22Rv1 (cell line): Measurements from ENCODE around the gene PRDX1.
"Not testable (repeated sequence)": the region's sequence is repeated elsewhere in the genome, so short reads cannot be mapped to it uniquely, and the experiment has no call there.

Source experiments
- H3K27ac ChIP-seq: fragments of 450-650 bp; 2 replicates; pipeline ENCODE4 v1.5.1; 2017
- ZFX ChIP-seq: fragments of 450-650 bp; IDR thresholded peaks from 2 replicates; pipeline ENCODE4 v1.6.1; 2017; ENCODE audit warnings: antibody characterized with exemption, borderline replicate concordance
- TF ChIP-seq, protein P1 (sequence below): fragments of 450-650 bp; IDR thresholded peaks from 2 replicates; pipeline ENCODE4 v1.5.1; 2017; ENCODE audit warnings: mild to moderate bottlenecking

PRDX1 gene

DNA sequence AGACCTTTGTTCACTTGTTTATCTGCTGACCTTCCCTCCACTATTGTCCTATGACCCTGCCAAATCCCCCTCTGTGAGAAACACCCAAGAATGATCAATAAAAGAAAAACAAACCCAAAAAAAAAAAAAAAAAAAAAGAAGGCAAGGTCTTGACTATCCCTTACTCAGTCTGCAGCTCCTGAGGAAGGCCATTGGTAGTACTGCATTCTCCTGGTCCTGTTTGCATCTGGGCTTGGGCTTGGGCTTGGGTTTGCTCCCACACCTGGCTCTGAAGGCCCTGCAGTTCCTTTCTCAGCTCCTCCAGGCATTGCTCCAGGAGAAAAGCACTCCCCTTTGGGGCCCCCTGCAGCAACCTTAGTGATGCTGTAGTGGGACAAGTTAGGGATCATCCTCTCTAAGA, 23.4 kb downstream of the PRDX1 start:
- no peak overlapping the region for H3K27ac ChIP-seq
- TF ChIP-seq, protein P1, sequence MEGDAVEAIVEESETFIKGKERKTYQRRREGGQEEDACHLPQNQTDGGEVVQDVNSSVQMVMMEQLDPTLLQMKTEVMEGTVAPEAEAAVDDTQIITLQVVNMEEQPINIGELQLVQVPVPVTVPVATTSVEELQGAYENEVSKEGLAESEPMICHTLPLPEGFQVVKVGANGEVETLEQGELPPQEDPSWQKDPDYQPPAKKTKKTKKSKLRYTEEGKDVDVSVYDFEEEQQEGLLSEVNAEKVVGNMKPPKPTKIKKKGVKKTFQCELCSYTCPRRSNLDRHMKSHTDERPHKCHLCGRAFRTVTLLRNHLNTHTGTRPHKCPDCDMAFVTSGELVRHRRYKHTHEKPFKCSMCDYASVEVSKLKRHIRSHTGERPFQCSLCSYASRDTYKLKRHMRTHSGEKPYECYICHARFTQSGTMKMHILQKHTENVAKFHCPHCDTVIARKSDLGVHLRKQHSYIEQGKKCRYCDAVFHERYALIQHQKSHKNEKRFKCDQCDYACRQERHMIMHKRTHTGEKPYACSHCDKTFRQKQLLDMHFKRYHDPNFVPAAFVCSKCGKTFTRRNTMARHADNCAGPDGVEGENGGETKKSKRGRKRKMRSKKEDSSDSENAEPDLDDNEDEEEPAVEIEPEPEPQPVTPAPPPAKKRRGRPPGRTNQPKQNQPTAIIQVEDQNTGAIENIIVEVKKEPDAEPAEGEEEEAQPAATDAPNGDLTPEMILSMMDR: no peak
- TF ChIP-seq ZFX: no peak

DNA sequence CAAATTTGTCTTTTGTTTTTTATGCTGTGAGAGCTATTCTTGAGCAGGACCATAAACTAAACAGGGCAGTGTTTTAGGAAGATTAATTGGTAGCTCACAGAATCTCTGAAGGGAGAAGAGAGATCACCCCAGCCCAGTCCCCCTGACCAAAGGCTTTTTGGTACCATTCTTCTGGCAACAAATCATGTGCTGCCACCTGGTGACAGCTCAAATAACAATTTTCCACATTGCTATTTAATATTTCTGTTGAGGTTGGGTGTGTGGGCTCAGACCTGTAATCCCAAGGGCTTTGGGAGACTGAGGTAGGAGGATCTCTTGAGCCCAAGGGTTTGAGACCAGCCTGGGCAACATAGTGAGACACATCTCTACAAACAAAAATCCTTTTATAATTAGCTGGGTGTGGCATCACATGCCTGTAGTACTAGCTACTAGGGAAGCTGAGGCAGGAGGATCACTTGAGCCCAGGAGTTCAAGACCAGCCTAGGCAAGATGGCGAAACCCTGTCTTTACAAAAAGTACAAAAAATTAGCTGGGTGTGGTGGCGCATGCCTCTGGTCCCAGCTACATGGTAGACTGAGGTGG, 28.5 kb downstream of the PRDX1 start:
- TF ChIP-seq, protein P1: peak; percentile 83
- TF ChIP-seq ZFX: no peak

DNA sequence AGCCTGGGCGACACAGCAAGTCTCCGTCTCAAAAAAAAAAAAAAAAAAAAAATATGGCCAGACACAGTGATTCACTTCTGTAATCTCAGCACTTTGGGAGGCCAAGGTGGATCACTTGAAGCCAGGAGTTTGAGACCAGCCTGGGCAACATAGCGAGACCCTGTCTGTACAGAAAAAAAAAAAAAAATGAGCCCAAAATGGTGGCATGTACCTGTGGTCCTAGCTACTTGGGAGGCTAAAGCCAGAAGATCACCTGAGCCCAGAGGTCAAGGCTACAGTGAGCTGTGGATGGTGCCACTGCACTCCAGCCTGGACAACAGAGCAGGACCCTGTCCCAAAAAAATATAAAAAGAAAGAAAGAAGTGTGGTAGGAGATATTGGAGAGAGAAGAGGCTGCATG, 29.0 kb downstream of the PRDX1 start:
- TF ChIP-seq ZFX: no peak
- TF ChIP-seq, protein P1: no peak
- no peak overlapping the region for H3K27ac ChIP-seq

More for the DNA sequence above, 28.5 kb downstream of the PRDX1 start:
- no peak overlapping the region for H3K27ac ChIP-seq

DNA sequence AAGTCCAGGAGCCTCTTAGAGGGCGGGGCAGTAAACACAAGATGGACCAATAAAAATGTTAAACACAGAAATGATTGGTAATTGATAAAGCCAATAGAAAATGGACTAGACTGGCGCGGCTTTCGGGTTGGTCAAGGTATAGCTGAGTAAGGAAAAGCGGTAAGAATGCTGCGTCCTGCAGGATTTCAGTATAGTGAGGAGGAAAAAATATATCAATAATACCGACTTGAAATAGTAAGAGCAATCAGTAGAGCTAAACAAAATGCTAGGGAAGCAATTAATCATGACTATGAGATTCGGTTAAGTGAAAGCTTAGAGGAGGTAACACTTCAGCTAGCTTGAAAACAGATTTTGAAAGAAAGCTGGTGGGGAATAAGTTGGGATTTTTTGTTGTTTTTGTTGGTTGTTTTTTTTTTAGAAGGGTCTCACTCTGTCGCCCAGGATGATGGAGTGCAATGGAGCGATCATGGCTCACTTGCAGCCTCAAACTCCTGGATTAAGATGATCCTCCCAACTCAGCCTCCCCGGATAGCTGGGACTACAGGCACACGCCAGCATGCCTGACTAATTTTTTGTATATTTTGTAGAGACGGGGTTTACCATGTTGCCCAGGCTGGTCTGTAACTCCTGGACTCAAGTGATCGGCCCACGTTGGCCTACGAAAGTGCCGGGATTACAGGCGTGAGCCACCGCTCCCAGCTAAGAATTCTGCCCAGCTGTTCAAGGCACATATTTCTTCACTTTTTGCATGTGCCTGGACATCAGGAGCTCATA, 30.0 kb downstream of the PRDX1 start:
- H3K27ac ChIP-seq: peak overlapping the region; percentile 51
- no peak for TF ChIP-seq ZFX
- TF ChIP-seq, protein P1: no peak

DNA sequence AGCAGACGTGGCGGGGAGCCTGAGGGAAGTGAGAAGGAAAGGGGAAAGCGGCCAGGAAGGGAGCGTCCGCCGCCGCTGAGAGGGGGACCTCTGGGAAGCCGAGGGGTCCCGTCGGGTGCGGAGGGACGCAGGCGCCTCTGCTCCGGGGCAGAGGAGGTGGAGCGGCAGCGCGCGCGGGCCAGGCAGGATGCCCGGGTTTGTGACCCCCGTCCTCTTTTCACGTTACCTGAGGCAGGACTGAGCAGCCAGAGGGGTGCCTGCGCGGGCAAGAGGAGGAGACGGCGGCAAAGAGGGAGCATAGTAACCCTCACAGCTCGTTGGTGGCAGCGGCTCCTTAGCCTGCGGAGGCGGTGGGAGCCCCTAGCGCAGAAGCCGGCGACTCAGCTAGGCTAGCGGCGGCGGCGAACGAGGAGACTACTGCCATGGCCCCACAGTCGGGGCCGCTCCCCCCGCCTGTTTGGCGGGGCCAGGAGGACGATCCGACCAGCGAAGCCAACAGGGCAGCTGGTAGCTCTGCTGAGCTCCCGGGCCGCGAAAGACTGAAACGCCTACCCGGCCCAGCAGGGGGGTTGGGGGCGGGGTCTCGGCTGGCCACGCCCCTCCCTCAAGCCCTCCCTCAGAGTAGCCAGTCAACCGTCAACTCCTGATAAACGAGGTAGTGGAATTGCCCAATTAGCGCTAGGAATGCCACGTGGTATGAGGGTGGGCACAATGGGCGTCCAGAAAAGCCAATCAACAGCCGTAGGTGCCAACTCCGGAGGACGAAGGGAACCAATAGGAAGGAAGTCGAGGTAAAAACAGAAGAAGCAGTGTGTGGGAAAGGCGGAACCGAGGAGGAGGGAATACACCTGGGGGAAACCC, 30.8 kb downstream of the PRDX1 start, which contains the start of gene TESK2:
TSS of gene TESK2 (minus strand) at position 538 of the 861 bp plus-strand sequence. CDS start 33,378 bp downstream, outside the sequence.
- H3K27ac ChIP-seq: peak within 1 kb of the TSS; percentile 51
- no peak for TF ChIP-seq ZFX
- TF ChIP-seq, protein P1: no peak

DNA sequence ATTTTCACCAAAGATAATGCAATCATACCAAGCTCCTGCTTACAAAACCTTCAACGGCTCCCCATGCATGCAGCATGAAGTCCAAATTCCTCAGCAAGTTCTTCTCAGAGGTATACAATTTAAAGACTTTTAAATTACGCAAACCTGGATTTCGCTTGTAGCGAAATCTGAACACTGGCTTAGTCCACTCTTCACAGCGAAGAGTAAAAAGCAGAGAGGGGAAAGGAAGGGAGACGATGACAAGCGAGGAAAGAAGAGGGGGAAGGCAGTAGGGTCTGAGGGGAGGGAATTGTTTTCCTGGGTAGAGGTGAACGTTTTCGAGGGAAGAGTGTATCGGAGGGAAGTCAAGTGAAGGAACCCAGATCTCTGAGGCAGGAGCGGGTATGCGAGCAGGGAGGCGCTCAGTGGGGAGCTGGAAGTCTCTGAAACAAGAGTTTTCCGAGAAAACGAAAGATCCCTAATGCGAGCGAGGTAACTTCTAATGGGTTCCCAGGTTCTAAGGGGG, 31.5 kb downstream of the PRDX1 start:
- H3K27ac ChIP-seq: 0 out of 2 replicates have a peak overlapping the region, but pooled peaks have one; percentile 23
- TF ChIP-seq ZFX: no peak
- TF ChIP-seq, protein P1: no peak

DNA sequence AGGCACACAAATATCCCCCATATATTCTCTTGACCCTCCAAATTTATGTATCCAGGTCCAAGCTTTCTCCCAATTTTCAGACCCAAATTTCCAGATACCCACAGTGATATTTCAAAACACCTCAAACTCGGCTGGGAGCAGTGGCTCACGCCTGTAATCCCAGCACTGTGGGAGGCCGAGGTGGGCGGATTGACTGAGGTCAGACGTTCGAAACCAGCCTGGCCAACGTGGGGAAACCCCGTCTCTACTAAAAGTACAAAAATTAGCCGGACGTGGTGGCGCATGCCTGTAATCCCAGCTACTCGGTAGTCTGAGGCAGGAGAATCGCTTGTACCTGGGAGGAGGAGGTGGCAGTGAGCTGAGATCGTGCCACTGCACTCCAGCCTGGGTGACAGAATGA, 32.3 kb downstream of the PRDX1 start:
- not testable (repeated sequence) for H3K27ac ChIP-seq
